Activated CD8-positive, alpha-beta memory T cell treated with anti-CD3 and anti-CD28 coated beads for 48 hours (primary cell): ENCODE results near the gene TMEM120A.

ENCODE experiments used
- DNase-seq, 3 experiments: peaks; one replicate each; pipeline ENCODE4 v3.0.0-alpha.2; 2020; ENCODE audit warnings: low read depth in 2 of 3, low spot score in 2 of 3

The TMEM120A gene

DNA sequence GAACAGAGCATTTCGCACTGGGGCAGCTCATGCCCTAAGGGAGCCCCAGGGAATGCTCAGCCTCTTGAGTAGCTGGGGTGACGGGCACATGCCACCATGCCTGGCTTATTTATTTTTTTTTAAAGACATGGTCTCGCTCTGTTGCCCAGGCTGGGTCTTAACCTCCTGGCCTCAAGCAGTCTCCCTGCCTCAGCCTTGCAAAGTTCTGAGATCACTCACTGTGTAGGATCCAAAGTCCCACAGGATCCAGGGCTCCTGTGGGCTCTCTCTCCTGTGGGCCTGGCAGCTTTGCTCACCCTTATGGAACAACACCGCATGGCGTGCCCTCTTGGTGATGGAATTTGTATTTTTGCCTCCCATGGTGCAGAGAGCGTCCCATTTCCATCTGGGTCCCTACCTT lies 34.0 kb downstream of the TMEM120A start:
- DNase-seq = no peak

DNA sequence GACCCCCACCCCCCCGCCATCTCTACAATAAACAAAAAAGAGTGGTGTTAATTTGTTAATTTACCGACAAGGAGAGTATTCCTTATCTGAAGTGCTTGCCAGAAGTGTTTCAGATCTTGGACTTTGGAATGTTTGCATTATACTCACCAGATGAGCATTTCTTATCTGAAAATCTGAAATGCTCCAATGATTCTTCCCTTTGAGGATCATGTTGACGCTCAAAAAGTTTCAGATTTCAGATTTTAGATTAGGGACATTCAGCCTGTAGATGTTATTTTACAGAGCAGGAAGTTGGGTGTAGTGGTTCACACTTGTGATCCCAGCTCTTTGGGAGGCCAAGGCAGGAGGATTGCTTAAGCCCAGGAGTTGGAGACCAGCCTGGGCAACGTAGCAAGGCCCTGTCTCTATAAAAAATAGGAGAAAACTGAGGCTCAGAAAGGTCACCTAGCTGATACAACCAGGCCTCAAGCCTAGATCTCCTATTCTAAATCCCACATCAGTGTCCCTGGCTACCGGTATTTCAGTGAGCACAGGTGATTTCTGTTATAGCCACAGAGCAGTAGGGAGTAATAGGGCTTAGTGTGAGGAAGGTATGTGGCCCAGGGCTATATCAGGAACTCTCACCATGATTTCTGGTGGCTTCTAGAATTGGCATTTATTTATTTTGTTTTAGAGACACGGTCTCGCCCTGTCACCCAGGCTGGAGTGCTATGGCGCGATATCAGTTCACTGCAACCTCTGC lies 35.4 kb downstream of the TMEM120A start:
- no peak for DNase-seq

DNA sequence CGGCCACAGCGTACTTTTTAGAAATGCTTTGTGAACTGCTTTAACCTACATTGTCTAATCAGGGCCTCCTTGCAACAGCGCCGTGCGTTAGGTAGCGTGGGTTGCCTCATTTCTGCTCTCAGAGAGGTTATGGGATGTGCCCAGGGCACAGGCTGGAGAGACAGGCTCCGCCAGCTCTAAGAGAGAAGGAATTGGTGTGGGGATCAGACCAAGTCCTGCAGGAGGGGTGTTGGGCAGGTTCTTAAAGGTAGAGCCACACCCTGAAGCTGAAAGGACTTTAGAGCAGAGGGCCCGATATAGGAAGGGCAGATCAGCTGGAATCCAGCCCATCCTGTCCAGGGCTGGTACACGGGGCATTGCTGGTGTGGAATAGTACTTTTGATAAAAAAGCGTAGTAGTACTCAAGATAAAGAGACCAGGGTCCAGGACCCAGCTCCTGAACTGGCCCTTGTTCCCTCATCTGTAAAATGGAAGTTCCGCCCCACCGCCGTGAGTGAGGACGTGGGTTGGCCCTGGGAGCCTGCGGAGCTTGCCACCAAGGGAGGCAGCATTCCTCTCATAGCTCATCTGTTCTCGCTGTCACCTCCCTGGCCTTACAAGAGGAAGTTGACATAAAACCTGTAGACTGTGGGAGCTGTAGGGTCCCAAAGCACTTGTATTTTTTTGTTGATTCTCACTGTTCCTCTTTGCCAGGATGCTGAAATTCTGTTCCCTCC lies 37.2 kb downstream of the TMEM120A start:
- DNase-seq = no peak

DNA sequence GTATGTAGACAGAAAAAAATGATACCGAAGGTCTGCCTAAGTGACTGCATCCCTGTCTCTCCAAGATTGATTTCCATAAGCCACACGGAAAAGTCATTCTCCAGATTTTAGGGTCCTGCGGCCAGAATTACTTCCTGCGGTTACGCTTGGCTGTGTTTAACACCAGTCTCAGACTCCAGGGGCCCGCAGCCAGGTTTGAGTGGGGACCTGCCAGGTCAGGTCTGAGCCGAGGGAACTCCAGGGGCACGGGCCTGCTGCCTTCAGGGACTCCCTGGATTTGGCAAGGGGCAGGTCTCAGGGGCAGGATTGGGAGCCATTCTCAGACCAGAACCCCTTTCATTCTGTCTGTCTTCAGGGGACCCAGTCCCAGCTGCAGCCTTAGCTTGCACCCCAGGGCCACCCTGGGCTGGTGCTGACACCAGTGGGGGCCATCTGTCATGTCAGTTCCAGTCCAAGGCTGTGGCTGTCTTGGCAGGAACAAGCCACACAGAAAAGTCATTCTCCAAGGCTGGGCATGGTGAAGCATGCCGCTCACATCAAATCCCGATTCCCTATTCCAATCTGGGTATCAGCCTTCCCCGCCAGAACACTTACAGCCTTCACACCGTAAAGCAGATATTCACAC lies 39.0 kb downstream of the TMEM120A start:
- DNase-seq = no peak

DNA sequence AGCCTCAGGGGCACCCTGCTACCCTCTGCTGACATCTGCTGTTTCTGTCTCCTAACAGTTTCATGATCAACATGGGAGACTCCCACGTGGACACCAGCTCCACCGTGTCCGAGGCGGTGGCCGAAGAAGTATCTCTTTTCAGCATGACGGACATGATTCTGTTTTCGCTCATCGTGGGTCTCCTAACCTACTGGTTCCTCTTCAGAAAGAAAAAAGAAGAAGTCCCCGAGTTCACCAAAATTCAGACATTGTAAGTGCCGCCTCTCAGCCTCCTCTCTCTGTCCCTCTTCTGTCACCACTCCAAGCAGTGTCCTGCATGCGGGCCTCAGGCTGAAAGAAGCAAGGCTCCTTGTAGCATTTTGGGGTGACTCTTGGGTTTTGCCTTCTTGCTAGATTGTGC lies 40.5 kb downstream of the TMEM120A start:
- no peak for DNase-seq

DNA sequence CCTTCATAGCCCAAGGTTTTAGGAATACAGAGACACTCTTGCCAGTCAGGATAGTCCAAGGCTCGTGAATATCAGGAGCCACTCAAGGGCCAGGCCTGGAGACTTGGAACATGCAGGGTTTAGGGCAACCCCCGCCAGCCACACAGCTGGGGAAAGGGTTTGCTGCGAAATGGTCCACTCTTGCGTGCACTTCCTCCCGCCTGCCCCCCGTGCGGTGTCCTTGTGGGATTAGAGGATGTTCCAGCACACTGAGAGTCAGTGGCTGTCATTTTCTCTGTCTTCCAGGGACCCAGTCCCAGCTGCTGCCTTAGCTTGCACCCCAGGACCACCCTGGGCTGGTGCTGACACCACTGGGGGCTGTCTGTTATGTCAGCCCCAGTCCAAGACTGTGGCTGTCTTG lies 41.0 kb downstream of the TMEM120A start:
- no peak for DNase-seq

DNA sequence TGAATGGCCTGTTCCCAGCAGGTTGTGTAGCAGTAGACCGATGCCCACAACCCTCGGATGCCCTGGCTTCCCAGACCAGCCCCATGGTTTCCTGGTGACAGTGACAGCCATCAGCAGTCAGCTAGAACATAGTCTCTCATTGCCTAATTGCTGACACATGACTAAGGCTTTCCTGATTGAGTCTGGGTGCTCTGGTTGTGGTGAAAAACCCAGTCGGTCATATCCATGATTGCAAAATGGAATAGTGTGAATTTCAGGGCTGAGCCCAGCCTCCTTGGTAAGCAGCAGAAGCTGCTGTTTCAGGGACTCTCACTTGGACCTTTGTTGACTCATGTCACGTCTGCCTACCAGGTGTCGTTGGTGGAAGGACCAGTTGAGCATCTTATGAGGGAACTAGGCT lies 42.9 kb downstream of the TMEM120A start:
- DNase-seq = no peak

DNA sequence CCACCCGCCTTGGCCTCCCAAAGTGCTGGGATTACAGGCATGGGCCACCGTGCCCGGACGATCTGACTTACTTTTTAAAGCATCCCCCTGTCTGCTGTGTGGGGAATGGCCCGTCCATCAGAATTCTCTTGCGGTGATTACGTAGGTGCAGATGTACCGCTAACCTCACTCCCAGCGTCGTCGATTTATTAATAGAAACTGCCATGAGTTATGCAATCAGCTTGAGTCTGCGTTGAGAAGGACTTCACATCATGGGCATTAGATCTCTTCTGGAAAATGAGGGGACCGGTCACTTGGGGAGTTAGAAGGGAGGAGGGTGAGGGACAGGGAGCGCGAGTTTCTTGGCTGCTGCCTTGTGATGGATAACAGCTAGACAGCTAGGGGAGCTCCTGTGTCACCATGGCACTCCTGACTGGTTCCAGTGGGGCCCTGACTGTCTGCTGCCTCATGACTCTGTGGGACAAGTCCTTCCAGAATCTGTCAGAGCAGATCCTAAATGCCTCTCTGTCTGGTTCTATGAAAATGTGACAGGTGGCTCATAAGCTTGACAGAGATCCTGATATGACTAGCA lies 44.2 kb downstream of the TMEM120A start:
- DNase-seq = no peak

DNA sequence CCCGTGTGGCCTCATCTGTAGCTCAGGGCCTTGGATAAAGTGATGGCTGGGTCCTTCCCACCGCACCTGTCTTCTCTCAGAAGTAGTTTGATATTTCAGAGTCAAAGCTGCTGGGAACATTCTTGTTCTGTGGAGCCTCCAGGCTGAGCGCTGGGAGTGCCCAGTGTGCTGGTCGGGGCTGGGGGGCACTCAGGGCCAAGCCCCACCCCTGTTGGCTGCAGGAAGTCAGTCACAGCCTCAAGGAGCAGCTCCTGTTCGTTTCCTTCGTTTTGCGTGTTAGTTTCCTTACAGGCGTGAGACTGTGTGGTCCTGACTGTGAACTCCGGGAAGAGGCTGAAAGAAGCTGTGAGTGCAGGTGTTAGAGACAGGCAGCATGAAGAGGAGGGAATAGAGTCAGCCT lies 46.2 kb downstream of the TMEM120A start:
- DNase-seq = no peak

DNA sequence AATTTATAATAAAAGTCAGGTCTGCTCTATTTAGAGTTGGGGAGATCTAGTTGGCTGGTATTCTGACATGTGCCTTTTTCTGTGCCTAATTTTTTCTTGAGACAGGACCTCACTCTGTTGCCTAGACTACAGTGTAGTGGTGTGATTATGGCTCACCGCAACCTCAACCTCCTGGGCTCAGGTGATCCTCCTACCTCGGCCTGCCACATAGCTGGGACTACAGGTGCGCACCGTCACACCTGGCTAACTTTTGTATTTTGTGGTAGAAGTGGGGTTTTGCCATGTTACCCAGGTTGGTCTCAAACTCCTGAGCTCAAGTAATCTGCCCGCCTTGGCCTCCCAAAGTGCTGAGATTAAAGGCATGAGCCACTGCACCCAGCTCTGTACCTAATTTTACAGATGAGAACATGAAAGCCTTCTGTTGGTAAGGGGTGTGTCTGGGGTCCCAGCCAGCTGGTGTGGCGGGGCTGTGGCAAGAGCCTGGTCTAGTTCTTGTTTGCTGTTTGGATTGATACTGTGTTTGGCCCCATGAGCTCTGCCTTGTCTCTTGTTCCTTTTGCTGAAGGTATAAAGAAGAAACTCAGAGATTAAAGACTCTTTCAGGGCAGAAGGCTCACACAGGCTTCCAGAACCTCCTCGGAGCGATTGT lies 48.1 kb downstream of the TMEM120A start:
- DNase-seq = no peak

DNA sequence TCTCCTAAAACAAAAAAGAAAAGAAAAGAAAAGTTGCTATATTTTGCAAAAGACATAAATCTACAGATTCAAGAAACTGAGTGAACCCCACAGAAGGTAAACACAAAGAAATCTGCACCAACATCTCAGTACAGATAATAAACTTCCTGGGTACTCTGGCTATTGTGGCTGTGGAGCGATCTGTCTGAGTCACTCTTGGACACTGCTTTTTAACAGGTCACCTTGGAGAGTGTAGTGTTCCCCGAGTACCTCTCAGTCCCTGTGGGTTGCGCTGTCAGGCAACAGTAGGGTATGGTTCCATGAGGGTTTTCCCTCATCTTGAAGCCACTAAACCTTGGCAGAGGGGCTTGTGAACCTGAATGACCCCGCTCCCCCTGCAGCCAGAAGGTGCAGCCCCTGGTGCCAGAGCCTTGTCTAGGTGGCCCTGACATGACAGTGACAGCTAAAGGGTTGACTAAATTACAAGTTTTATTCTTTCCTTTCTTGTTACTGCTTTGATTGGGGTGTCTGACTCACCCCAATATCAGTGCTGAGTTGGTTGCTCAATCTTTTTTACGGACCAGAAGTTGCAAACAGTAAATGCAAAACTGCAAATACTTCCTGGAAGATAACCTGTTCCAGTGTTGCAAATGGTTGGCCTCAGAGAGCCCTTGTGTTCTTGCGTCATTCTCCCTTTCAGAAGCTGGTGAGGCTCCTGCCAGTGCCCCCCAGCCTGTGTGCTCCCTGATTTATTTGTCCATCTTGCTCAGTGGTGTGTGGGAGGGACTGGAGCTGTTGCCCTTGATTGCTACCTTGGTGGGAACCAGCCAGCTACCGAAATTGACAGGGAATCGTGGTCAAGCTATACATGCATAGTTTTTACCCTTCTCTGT lies 48.9 kb downstream of the TMEM120A start:
- DNase-seq = no peak

DNA sequence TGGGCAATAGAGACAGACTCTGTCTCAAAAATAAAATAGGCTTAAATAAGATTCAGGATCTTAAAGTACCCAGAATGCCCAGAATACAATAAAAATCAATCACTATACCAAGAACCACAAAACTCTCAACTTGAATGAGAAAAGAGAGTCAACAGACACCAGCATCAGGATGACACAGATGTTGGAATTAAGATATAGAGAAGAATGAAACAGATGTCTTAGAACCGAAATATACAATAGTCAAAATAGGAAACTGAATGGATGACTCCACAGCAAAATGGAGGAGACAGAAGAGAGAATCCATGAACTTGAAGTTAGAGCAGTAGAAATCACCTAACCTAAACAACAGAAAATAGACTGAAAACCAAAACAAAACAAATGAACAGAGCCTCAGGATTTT lies 49.9 kb downstream of the TMEM120A start:
- DNase-seq = no peak

DNA sequence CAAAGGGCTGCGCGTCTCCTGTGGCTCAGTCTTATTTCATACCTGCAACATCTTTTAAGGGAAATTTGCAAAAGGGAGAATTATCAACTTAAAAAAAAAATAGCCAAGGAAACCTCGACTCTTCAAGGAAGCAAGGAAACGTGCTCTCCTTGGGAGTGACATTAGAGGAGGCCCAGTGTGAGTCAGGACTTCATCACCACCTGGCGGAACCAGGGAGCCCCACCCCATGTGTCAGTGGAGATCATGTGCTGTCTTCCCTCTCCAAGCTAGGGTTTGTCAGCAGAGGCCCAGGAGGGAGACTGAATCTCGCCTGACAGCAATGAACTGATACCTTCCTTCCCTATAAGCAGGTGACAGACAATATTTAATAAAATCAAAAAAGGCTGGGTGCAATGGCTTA lies 50.5 kb downstream of the TMEM120A start:
- DNase-seq = no peak

DNA sequence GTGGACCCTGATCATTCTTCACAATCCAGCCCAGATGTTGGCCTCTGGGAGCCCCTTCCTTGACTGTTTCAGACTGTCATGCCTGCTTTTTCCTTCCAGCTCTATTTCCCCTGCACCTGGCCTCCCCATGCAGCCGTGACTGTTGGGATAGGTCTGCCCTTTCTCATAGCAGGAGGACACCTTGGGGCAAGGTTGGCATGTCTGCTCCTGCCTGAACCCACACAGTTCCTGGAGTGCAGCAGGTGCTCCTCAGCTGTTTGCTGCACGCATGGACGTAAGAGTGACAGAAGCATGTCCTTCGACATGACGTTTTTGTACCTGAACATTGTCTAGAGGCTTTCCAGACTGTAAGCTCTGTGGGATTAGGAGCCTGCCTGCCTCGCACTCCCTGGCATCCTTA lies 55.5 kb downstream of the TMEM120A start:
- no peak for DNase-seq

DNA sequence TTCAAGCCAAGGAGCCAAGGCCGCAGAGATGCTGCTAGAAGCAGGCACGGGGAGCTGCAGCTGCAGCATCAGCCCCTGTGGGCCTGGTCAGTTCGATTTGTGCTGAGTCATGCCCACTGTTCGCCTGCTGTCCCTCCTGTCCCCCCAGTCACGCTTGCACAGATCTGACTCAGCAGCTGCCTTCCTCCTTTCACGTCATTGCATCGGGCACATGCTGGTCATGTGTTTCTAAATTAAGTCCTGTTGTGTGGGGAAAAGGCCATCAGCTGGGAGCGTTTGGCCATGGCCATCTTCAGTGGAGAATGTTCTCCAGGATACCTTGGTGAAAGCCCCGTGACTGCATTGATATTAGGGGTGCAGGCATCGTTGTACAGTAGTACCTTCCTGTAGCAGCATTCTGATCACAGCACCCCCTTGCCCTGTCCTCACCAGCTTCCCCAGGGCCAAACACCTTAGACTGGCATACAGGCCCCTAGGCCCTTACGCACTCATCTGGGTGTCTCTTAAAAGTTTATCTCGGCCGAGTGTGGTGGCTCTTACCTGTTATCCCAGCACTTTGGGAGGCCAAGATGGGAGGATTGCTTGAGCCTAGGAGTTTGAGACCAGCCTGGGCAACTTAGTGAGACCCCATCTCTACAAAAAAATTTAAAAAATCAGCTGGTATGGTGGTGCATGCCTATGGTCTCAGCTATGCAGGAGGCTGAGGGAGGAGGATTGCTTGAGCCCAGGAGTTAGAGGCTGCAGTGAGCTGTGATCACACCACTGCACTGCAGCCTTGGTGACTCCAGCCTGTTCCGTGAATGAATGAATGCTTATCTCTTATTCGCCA lies 56.2 kb downstream of the TMEM120A start:
- no peak for DNase-seq
